ENCODE results near the gene TAX1BP1.

DNA sequence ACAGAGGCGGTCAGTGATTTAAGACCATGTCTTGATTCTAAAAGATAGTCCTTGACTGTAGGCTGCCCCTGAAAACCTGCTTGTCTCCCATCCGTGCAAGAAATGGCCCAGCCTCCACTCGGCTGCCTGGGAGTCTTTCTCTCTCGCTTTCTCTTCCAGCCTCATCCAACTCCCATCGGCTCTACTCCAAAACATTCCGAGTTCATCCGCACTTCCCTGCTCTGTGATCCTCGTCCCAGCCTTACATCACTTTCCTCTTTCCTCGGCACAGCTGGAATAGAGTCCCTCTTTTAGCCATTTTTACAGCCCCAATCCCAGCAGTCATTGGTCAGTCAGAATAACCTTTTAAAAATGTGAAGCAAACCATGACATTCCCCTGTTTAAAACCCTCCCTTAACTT lies 135.1 kb downstream of the TAX1BP1 start:
- no peak for TF ChIP-seq POLR2A (IDR thresholded peaks at IDR 0.05)
- TF ChIP-seq, protein P1, sequence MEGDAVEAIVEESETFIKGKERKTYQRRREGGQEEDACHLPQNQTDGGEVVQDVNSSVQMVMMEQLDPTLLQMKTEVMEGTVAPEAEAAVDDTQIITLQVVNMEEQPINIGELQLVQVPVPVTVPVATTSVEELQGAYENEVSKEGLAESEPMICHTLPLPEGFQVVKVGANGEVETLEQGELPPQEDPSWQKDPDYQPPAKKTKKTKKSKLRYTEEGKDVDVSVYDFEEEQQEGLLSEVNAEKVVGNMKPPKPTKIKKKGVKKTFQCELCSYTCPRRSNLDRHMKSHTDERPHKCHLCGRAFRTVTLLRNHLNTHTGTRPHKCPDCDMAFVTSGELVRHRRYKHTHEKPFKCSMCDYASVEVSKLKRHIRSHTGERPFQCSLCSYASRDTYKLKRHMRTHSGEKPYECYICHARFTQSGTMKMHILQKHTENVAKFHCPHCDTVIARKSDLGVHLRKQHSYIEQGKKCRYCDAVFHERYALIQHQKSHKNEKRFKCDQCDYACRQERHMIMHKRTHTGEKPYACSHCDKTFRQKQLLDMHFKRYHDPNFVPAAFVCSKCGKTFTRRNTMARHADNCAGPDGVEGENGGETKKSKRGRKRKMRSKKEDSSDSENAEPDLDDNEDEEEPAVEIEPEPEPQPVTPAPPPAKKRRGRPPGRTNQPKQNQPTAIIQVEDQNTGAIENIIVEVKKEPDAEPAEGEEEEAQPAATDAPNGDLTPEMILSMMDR (IDR thresholded peaks at IDR 0.05): no peak
